GM11168 (cell line): Measurements from ENCODE around the gene KANK3.
"Not testable (repeated sequence)": the region's sequence is repeated elsewhere in the genome, so short reads cannot be mapped to it uniquely, and the experiment has no call there.

ENCODE experiments used
- in situ Hi-C: fragments of 300-500 bp; cut with MboI; formaldehyde crosslinking; loops from one replicate; pipeline ENCODE4 v1.12.0; 2022; ENCODE audit warnings: low sequenced_read_pairs; ENCODE audit not compliant: unreplicated experiment

KANK3 gene

DNA sequence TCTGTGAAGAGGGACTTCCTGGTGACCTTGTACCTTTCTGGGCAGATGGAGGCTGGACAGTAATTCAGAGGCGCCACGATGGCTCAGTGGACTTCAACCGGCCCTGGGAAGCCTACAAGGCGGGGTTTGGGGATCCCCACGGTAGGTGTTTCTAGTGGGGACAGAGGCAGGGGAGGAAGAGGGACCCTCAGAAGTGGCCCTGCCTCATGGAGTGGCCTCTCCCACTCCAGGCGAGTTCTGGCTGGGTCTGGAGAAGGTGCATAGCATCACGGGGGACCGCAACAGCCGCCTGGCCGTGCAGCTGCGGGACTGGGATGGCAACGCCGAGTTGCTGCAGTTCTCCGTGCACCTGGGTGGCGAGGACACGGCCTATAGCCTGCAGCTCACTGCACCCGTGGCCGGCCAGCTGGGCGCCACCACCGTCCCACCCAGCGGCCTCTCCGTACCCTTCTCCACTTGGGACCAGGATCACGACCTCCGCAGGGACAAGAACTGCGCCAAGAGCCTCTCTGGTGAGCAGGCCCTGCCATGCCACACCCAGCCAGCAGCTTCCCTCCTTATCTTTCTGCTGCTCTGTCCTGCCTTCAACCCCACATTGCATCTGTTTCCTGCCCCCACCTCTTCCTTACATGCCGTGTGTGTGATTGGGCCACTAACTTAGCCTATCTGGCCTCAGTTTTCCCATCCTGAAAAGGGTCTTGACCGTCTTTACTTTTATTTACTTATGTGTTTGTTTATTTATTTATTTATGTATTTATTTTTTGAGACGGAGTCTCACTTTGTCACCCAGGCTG is 28.1 kb upstream of the KANK3 start:
- in situ Hi-C loops, result no loop called here

DNA sequence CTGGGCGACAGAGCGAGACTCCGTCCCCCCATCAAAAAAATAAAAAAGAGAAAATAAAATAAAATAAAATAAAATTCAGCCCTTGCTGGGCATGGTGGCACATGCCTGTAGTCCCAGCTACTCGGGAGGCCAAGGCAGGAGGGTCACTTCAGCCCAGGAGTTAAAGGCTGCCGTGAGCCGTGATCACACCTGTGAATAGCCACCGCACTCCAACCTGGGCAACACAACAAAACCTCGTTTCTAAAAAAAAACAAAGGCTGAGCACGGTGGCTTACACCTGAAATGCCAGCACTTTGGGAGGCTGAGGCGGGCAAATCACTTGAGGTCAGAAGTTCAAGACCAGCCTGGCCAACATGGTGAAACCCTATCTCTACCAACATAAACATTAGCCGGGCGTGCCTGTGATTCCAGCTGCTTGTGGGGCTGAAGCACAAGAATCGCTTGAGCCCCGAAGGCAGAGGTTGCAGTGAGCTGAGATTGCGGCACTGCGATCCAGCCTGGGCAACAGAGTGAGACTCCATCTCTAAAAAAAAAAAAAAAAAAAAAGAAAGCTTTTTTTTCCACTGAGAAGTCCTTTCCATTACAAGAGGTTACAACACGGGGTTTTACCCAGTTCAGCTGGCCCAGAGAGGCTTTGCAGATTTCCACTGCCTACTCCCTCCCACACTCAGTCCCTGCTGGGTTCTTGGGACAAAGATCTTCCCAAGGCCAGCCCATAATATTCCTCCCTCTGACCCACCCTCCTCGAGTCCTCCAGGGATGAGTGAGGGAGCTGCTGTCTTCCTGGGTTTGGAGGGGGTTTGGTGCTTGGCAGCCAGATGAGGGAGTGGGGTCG is 27.3 kb upstream of the KANK3 start:
- in situ Hi-C loops, result no loop called here

DNA sequence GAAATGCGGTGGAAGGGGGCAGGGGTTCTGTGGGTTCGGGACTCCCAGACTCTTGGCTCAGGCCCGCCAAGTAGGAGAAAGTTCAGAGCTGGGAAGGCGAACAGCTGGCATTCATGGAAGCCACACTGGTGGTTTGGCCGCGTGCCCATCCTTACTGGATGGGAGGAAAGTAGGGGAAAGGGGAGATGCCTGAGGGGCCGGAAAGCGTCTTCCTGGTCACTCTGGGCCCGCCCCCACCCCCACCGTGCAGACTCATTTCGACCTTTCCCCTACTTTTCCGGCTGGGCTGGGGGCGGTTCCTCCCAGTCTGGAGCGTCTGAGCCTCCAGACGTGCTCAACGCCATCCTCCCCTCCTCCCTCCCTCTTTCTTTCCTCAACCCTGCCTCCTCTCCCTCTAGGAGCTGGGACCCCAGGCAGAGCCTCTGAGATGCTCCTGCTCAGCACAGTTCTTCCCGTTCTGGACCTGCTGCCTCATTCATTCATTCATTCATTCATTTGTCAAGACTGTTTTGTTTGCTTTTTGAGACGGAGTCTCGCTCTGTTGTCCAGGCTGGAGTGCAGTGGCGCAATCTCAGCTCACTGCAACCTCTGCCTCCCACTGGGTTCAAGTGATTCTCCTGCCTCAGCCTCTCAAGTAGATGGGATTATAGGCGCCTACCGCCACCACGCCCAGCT is 24.4 kb upstream of the KANK3 start:
- in situ Hi-C loops, result no loop called here

- in situ Hi-C loops, result no loop called here
These were observed 23.9 kb upstream of the KANK3 start for GRCh38 chr19:8366961-8367326.

- in situ Hi-C loops, result no loop called here
These were observed 23.1 kb upstream of the KANK3 start for GRCh38 chr19:8366121-8366581.

DNA sequence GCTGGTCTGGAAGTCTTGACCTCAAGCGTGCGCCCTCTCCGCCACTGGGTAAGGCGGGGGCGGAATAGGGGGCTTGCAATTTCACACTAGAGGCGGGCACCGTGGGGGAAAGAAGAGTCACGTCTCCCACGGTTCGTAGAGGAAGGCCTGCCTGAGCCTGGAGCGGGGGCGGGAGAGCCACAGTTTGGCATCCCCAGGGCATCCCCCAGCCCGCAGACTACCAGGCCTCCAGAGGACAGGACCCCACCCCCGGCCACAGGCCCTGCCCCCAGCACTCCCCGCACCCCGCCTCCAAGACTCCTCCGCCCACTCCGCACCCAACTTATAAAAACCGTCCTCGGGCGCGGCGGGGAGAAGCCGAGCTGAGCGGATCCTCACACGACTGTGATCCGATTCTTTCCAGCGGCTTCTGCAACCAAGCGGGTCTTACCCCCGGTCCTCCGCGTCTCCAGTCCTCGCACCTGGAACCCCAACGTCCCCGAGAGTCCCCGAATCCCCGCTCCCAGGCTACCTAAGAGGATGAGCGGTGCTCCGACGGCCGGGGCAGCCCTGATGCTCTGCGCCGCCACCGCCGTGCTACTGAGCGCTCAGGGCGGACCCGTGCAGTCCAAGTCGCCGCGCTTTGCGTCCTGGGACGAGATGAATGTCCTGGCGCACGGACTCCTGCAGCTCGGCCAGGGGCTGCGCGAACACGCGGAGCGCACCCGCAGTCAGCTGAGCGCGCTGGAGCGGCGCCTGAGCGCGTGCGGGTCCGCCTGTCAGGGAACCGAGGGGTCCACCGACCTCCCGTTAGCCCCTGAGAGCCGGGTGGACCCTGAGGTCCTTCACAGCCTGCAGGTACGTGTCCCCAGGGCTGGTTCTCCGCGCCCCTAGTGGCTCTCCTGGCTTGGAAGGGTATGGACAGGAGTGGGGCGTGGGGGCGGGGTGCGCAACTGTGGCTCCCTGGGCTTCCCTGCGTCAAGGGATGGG is 21.0 kb upstream of the KANK3 start, which contains the start of gene ANGPTL4:
TSS of gene ANGPTL4 (plus strand) at position 353 of the 969 bp plus-strand sequence. CDS start at position 520, 167 bp downstream.
- in situ Hi-C loops, result no loop called here

DNA sequence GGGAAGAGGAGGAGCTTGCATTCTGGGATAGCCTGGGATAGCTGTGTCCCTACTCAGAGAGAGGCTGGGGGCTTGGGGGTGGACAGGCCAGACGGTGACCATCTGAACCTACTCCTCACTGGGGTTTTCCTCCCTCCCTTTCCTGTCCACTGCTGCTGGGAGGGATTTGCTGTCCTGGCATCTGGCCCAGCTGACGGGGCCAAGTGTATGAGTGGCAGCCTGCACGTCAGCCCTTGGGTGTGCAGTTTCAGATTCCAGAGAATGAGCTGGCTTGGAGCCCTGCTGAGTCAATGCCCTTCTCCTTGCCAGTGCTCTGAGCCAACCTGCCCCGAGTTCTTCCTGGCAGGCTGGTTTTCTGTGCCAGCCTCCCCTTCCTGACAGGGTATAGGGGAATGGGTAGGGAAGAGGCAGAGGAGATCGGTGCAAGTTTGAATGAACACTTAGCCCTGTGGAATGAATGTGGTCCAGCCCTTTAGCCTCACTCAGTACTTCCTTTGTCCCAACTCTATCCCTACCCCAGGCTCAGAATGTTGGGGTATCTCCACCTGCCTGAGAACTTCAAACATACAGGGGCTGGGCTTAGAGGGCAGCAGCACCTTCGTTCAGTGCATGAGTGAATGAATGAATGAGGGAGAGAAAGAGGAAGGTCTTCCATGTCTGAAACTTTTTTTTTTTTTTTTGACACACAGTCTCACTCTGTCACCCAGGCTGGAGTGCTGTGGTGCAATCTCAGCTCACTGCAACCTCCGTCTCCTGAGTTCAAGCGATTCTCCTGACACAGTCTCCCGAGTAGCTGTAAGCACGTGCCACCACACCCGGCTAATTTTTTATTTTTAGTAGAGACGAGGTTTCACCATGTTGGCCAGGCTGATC is 19.1 kb upstream of the KANK3 start:
- in situ Hi-C loops, result no loop called here

DNA sequence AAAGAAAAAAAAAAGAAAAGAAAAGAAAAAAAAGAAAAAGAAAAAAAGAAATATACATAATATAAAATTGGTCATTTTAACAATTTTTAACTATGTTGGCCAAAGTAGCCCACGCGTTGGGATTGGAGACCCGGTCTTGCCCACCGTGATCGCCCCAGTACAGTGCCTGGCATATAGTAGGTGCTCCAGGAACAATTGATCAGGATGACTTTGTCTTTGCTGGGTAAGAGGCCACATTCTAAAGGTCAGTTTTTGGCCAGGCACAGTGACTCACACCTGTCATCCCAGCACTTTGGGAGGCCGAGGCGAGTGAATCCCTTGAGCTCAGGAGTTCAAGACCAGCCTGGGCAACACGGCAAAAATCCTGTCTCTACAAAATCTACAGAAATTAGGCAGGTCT is 17.1 kb upstream of the KANK3 start:
- in situ Hi-C loops, result no loop called here

GRCh38 chr19:8358948-8359347 is 15.9 kb upstream of the KANK3 start:
- in situ Hi-C loops, result no loop called here

- in situ Hi-C loops, result no loop called here
These were observed 14.0 kb upstream of the KANK3 start for GRCh38 chr19:8357007-8357521.

GRCh38 chr19:8355631-8356402 is 12.8 kb upstream of the KANK3 start:
- in situ Hi-C loops, result no loop called here

GRCh38 chr19:8352845-8353244 is 9.8 kb upstream of the KANK3 start:
- in situ Hi-C loops, result not testable (repeated sequence)

GRCh38 chr19:8352134-8352827 is 9.2 kb upstream of the KANK3 start:
- in situ Hi-C loops, result no loop called here

DNA sequence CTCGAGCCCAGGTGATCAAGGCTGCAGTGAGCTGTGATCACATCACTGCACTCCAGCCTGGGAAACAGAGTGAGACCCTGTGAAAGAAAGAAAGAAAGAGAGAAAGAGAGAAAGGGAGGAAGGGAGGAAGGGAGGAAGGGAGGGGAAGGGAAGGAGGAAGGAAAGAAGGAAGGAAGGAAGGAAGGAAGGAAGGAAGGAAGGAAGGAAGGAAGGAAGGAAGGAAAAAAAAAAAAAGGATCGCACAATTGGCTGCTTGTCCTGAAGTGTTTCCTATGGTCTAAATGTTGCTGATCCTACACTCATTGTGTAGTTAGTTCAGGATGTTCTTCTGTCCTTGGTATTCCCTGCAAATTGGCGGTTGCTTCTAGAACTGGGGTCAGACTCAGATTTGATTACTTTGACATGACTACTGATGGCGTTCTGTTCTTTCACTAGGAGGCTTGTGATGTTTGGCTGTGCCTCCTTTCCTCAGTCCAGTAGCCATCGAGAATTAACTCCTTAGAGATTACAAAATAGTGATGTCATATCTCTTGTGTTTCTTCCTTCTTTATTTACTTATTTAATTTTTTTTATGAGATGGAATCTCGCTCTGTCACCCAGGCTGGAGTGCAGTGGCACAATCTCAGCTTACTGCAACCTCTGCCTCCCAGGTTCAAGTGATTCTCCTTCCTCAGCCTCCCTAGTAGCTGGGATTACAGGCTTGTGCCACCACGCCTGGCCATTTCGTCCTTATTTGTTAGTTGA is 6.7 kb upstream of the KANK3 start:
- in situ Hi-C loops, result not testable (repeated sequence)

DNA sequence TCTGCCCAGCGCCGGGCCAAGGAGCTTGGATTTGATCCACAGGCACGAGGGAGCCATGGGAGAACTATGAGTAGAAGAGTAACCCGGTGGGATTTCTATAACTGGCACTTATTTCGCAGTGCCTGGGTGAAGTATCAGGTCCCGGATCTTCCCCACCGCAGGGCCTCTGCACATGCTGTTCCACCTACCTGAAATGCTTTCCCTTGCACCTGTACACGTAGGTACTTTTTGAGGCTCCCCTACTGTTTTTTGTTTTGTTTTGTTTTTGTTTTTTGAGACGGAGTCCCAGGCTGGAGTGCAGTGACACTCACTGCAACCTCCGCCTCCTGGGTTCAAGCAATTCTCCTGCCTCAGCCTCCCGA is 402 bp upstream of the KANK3 start:
- in situ Hi-C loops, result no loop called here

GRCh38 chr19:8342316-8342683 is 762 bp downstream of the KANK3 start:
- in situ Hi-C loops, result no loop called here

- in situ Hi-C loops, result not testable (repeated sequence)
These were observed 1.6 kb downstream of the KANK3 start for GRCh38 chr19:8341504-8341903.
